22Rv1 (cell line): Measurements from ENCODE around the gene GBE1.

Source experiments
- CTCF ChIP-seq: fragments of 450-650 bp; IDR thresholded peaks from 2 replicates; pipeline ENCODE4 v1.5.1; 2017; ENCODE audit warnings: mild to moderate bottlenecking
- ZFX ChIP-seq: fragments of 450-650 bp; IDR thresholded peaks from 2 replicates; pipeline ENCODE4 v1.6.1; 2017; ENCODE audit warnings: antibody characterized with exemption, borderline replicate concordance

- TF ChIP-seq CTCF, result no peak
- no peak for TF ChIP-seq ZFX
Measured at GRCh38 chr3:81459733-81460132, 301.7 kb downstream of the GBE1 start.
